Smooth muscle cell (in vitro differentiated cells): Measurements from ENCODE around the gene ACBD3. TPM values are rescaled to one million over a fixed set of nuclear protein-coding genes. Genes with fewer than 3 reads are reported as not detected.

Source experiments
- DNase-seq: peaks from one replicate; lab custom pipeline; 2025; ENCODE audit not compliant: unreplicated experiment; lab: John Stamatoyannopoulos, UW
- H2AFZ ChIP-seq: fragments of 200-600 bp; sonication (generic); 2 replicates; pipeline ENCODE4 v1.6.0; 2016; ENCODE audit warnings: antibody characterized with exemption, low read depth, mild to moderate bottlenecking
- H3F3A ChIP-seq: fragments of 200-600 bp; sonication (generic); 2 replicates; pipeline ENCODE4 v1.6.0; 2017; ENCODE audit warnings: antibody characterized with exemption, low read depth
- H3K27ac ChIP-seq: fragments of 200-600 bp; sonication (generic); 2 replicates; pipeline ENCODE4 v1.5.1; 2016; ENCODE audit warnings: low read depth, mild to moderate bottlenecking
- H3K27me3 ChIP-seq: fragments of 200-600 bp; sonication (generic); 2 replicates; pipeline ENCODE4 v1.6.1; 2016; ENCODE audit warnings: low read depth, mild to moderate bottlenecking
- H3K36me3 ChIP-seq: fragments of 200-600 bp; sonication (generic); 2 replicates; pipeline ENCODE4 v1.5.1; 2016; ENCODE audit warnings: low read depth
- H3K4me1 ChIP-seq: fragments of 200-600 bp; sonication (generic); 2 replicates; pipeline ENCODE4 v1.5.1; 2016; ENCODE audit warnings: low read depth
- H3K4me2 ChIP-seq: fragments of 200-600 bp; sonication (generic); 2 replicates; pipeline ENCODE4 v1.6.0; 2016; ENCODE audit warnings: mild to moderate bottlenecking
- H3K4me3 ChIP-seq: fragments of 200-600 bp; sonication (generic); 2 replicates; pipeline ENCODE4 v1.5.1; 2016; ENCODE audit warnings: mild to moderate bottlenecking
- H3K79me2 ChIP-seq: fragments of 200-600 bp; sonication (generic); 2 replicates; pipeline ENCODE4 v1.6.0; 2016; ENCODE audit warnings: low read depth, mild to moderate bottlenecking
- H3K9ac ChIP-seq: fragments of 200-600 bp; sonication (generic); 2 replicates; pipeline ENCODE4 v1.6.0; 2016; ENCODE audit warnings: low read depth
- H3K9me3 ChIP-seq: fragments of 200-600 bp; sonication (generic); replicated peaks from 2 replicates; pipeline ENCODE4 v1.5.1; 2016; ENCODE audit warnings: low read depth
- H4K20me1 ChIP-seq: fragments of 200-600 bp; sonication (generic); 2 replicates; pipeline ENCODE4 v1.6.0; 2016; ENCODE audit warnings: low read depth
- WGBS: methylation state at CpG from one replicate; pipeline ENCODE4 v1.1.7; 2016; ENCODE audit warnings: low lambda C conversion rate; 5-methylcytosine and 5-hydroxymethylcytosine counted together
- polyA plus RNA-seq: library from polyadenylated mRNA; unstranded; fragments of >200 nt; fragmentation: Nextera tagmentation; extraction: Ambion mirVana; gene quantifications from 2 replicates; pipeline ENCODE4 v1.2.1, GENCODE V29; 2016
- total RNA-seq: library from RNA; depleted of rRNA; stranded (reverse); fragments of >200 nt; gene quantifications from 2 replicates; pipeline ENCODE4 v1.2.3, GENCODE V29; 2014
- TF ChIP-seq, protein P1 (sequence below): fragments of 200-600 bp; sonication (generic); IDR thresholded peaks from 2 replicates; pipeline ENCODE4 v1.5.1; 2017; ENCODE audit warnings: borderline replicate concordance, mild to moderate bottlenecking, antibody characterized with exemption; ENCODE audit not compliant: insufficient read depth, poor library complexity, severe bottlenecking

Gene ACBD3
- total RNA-seq: 118 and 125 TPM in 2 replicates
- 81.2 and 82.0 TPM in 2 replicates for polyA plus RNA-seq

DNA sequence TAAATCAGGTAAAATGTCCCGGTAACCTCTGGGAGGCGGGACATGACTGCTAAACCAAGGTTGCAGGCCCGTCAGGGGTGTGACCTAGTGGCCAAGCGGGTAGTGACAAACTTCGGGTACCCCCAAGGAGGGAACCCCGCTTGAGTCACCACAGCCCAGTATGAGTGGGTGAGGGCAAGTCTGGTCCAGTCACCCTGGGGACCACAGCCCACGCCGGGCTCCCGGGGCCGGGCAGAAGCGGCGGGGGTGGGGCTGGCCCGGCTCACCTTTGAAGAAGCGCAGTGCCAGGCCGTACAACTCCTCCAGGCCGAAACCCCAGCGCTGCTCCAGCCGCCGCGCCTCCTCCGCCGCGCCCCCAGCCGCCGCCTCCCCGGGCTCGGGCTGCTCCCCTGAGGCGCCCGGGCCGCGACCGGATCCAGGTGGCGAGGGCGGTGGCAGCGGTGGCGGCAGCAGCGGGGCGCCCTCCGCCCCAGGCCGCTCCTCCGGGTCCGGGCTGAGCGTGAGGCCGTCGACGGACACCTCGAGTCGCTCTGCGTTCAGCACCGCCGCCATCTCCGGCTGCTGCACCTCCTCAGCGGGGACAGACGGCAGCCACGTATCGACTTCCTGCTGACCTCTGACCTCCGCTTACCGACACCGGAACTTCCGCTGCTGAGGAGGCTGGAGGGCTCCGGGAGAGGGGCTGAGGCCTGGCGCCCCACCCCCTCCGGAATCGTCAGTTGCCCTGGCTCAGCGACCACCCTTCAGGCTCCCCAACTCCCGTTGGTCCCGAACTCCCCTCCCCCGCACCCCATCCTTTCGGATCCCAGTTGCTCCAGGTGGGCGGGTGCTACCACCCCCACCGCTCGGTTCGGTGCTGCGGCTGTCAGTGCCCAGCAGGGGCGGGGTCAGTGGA lies at the start of gene ACBD3:
ACBD3 (minus strand) TSS at position 618 of the 895 bp plus-strand sequence; CDS start at position 552, 66 bp downstream.
- H3K9ac ChIP-seq: peak within 1 kb of the TSS; percentile 85
- H4K20me1 ChIP-seq: peaks cover 45% of the 10 kb centered on the region
- peak within 1 kb of the TSS; percentile 94 for H3K4me2 ChIP-seq
- WGBS: under 1% methylated on average over 62 of the region's 75 CpGs
- TF ChIP-seq, protein P1, sequence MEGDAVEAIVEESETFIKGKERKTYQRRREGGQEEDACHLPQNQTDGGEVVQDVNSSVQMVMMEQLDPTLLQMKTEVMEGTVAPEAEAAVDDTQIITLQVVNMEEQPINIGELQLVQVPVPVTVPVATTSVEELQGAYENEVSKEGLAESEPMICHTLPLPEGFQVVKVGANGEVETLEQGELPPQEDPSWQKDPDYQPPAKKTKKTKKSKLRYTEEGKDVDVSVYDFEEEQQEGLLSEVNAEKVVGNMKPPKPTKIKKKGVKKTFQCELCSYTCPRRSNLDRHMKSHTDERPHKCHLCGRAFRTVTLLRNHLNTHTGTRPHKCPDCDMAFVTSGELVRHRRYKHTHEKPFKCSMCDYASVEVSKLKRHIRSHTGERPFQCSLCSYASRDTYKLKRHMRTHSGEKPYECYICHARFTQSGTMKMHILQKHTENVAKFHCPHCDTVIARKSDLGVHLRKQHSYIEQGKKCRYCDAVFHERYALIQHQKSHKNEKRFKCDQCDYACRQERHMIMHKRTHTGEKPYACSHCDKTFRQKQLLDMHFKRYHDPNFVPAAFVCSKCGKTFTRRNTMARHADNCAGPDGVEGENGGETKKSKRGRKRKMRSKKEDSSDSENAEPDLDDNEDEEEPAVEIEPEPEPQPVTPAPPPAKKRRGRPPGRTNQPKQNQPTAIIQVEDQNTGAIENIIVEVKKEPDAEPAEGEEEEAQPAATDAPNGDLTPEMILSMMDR: no peak
- peaks cover 12% of the 10 kb centered on the region for H3K4me1 ChIP-seq
- H2AFZ ChIP-seq: peak within 1 kb of the TSS; percentile 94
- H3K27ac ChIP-seq: peak within 1 kb of the TSS; percentile 82
- H3K9me3 ChIP-seq: no peaks in the 10 kb centered on the region
- peaks cover 57% of the 10 kb centered on the region for H3K79me2 ChIP-seq
- H3K27me3 ChIP-seq: no peaks in the 10 kb centered on the region
- peak; percentile 40 for DNase-seq
- no peaks in the 10 kb centered on the region for H3K36me3 ChIP-seq
- no peaks in the 10 kb centered on the region for H3F3A ChIP-seq
- H3K4me3 ChIP-seq: peak within 1 kb of the TSS; percentile 86

DNA sequence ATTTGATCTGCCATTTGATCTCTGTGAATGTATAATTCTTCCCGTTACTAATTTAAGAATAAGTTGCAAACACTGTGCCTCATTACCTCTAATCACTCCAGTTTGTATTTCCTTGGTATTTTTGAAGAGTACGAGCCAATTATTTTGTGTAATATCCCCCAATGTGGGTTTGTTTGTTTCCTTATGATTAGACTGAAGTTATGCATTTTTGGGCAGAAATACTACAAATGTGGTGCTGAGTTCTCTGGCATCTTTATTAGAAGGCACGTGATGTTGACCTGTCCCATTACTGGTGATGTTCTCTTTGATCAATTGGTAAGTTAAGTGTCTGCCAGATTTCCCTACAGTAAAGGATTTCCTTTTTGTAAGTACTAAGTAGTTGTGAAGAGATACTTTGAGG lies 47.3 kb upstream of the ACBD3 start:
- no peak overlapping the region for H2AFZ ChIP-seq
- no peaks in the 10 kb centered on the region for H3K36me3 ChIP-seq
- H3K4me3 ChIP-seq: no peak overlapping the region
- no peak overlapping the region for H3K27ac ChIP-seq
- H3K4me2 ChIP-seq: no peak overlapping the region
- H3K4me1 ChIP-seq: no peaks in the 10 kb centered on the region
- TF ChIP-seq, protein P1: no peak
- no peaks in the 10 kb centered on the region for H3K79me2 ChIP-seq
- no peak for DNase-seq
- no peak overlapping the region for H3K9ac ChIP-seq
- H3K9me3 ChIP-seq: no peaks in the 10 kb centered on the region
- no peaks in the 10 kb centered on the region for H3K27me3 ChIP-seq
- no peaks in the 10 kb centered on the region for H4K20me1 ChIP-seq
- H3F3A ChIP-seq: no peaks in the 10 kb centered on the region
- WGBS: 94% methylated on average over 3 of the region's 3 CpGs

DNA sequence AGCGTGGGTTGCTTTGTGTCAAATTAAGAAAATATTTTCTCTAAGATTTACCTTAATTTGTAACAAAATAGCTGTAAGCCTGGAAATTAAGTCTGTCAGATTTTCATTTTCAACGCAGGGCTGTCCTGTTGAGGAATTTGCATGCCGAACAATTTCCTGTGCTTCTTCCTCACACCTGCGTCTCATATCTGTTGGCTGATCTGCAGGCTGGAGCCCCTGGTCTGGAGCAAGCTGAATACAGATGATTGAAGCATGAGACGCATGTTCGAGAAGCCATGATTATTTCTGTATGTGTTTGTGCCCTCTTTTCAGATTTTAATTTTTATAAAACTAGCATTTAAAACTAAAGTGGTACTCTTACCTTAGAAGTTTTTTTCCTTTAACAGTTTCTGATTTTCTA lies 46.8 kb upstream of the ACBD3 start:
- no peaks in the 10 kb centered on the region for H3K27me3 ChIP-seq
- H3K27ac ChIP-seq: no peak overlapping the region
- H3K9ac ChIP-seq: no peak overlapping the region
- H3K36me3 ChIP-seq: no peaks in the 10 kb centered on the region
- TF ChIP-seq, protein P1: no peak
- H3K79me2 ChIP-seq: no peaks in the 10 kb centered on the region
- H2AFZ ChIP-seq: no peak overlapping the region
- H4K20me1 ChIP-seq: no peaks in the 10 kb centered on the region
- no peaks in the 10 kb centered on the region for H3F3A ChIP-seq
- no peak overlapping the region for H3K4me2 ChIP-seq
- WGBS: 78% methylated on average over 6 of the region's 6 CpGs
- DNase-seq: no peak
- no peak overlapping the region for H3K4me3 ChIP-seq
- no peaks in the 10 kb centered on the region for H3K9me3 ChIP-seq
- H3K4me1 ChIP-seq: no peaks in the 10 kb centered on the region
